Neural crest cell (in vitro differentiated cells): ENCODE results near the gene AMD1. TPM values are rescaled to one million over a fixed set of nuclear protein-coding genes. Genes with fewer than 3 reads are reported as not detected.
A peak's percentile ranks its signal among the peaks of the same experiment; 100 is the strongest.
"Not testable (repeated sequence)": the region's sequence is repeated elsewhere in the genome, so short reads cannot be mapped to it uniquely, and the experiment has no call there.

Source experiments
- DNase-seq: peaks from one replicate; pipeline ENCODE4 v3.0.0; 2021; ENCODE audit warnings: low read depth, mixed read lengths, low spot score
- H3K27ac Mint-ChIP-seq: one replicate; pipeline ENCODE4 v1.8.0; 2021; ENCODE audit warnings: mild to moderate bottlenecking, mixed read lengths; ENCODE audit not compliant: unreplicated experiment
- H3K27me3 Mint-ChIP-seq: 2 replicates; pipeline ENCODE4 v1.8.0; 2021; ENCODE audit warnings: low read depth, mild to moderate bottlenecking, mixed read lengths
- H3K36me3 Mint-ChIP-seq: 2 replicates; pipeline ENCODE4 v1.8.0; 2021; ENCODE audit warnings: low read depth, mild to moderate bottlenecking, mixed read lengths
- H3K4me1 Mint-ChIP-seq: 2 replicates; pipeline ENCODE4 v1.8.0; 2021; ENCODE audit warnings: mixed read lengths
- H3K4me3 Mint-ChIP-seq: one replicate; pipeline ENCODE4 v1.8.0; 2021; ENCODE audit warnings: mild to moderate bottlenecking, mixed read lengths
- H3K9me3 Mint-ChIP-seq: 2 replicates; pipeline ENCODE4 v1.8.0; 2021; ENCODE audit warnings: mixed read lengths
- total RNA-seq: library from RNA; stranded (reverse); gene quantifications from 2 replicates; pipeline ENCODE4 v1.2.1, GENCODE V29; 2021
- TF ChIP-seq, protein P1 (sequence below): fragments of 200-600 bp; sonication (generic); conservative IDR thresholded peaks from 2 replicates; pipeline ENCODE4 v1.5.0; 2021; ENCODE audit warnings: antibody characterized with exemption, mild to moderate bottlenecking

AMD1 gene
- total RNA-seq, 1 donor from 2014 or later: 92.8 TPM

DNA sequence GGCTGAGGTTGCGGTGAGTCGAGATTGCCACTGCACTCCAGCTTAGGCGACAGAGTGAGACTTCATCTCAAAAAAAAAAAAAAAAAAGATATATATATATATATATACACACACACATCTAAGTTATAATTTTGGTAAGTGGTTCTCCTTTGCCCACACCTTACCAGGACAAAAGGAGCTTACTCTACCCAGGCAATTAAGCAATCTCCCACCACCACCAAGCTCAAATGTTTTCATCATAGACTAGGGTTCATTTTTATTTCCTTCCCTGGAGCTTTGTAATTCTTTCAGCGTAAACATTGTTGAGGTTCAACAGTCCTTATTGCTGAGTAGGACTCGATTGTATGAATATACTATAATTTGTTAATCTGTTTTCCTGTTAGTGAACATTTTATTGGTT, 23.5 kb downstream of the AMD1 start:
- Mint-ChIP-seq H3K27me3 (no peaks in the 10 kb centered on the region), H3K4me3 (no peak overlapping the region), H3K36me3 (peaks cover 38% of the 10 kb centered on the region), H3K27ac (no peak overlapping the region), H3K9me3 (peaks cover under 1% of the 10 kb centered on the region), H3K4me1 (no peaks in the 10 kb centered on the region)
- no peak for DNase-seq
- TF ChIP-seq, protein P1, sequence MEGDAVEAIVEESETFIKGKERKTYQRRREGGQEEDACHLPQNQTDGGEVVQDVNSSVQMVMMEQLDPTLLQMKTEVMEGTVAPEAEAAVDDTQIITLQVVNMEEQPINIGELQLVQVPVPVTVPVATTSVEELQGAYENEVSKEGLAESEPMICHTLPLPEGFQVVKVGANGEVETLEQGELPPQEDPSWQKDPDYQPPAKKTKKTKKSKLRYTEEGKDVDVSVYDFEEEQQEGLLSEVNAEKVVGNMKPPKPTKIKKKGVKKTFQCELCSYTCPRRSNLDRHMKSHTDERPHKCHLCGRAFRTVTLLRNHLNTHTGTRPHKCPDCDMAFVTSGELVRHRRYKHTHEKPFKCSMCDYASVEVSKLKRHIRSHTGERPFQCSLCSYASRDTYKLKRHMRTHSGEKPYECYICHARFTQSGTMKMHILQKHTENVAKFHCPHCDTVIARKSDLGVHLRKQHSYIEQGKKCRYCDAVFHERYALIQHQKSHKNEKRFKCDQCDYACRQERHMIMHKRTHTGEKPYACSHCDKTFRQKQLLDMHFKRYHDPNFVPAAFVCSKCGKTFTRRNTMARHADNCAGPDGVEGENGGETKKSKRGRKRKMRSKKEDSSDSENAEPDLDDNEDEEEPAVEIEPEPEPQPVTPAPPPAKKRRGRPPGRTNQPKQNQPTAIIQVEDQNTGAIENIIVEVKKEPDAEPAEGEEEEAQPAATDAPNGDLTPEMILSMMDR: no peak

DNA sequence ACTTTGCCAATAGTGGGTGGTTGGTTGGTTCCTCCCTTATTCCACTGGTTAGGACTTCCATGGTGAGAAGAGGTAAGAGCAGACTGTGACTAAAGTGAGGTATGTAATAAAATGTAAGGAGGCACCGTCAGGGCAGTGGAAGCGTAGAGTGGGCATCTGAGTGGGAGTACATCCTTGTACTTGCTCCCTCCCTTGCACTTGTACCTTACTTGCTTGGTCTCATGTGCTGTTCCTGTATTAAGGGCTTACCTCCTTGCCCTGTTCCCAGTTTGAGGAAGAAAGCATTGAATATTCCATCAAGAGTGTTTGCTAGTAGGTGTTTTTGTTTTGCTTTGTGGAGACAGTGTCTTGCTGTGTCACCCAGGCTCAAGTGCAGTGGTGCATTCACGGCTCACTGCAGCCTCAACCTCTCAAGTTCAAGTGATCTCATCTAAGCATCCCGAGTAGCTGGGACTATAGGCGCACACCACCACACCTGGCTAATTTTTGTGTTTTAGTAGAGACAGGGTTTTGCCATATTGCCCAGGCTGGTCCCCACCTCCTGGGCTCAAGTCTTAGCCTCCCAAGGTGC, 25.5 kb downstream of the AMD1 start:
- DNase-seq: no peak
- H3K27me3 Mint-ChIP-seq: no peaks in the 10 kb centered on the region
- H3K4me1 Mint-ChIP-seq: no peaks in the 10 kb centered on the region
- TF ChIP-seq, protein P1: no peak
- H3K4me3 Mint-ChIP-seq: no peak overlapping the region
- H3K9me3 Mint-ChIP-seq: peaks cover 13% of the 10 kb centered on the region
- no peak overlapping the region for H3K27ac Mint-ChIP-seq
- peaks cover 52% of the 10 kb centered on the region for H3K36me3 Mint-ChIP-seq

DNA sequence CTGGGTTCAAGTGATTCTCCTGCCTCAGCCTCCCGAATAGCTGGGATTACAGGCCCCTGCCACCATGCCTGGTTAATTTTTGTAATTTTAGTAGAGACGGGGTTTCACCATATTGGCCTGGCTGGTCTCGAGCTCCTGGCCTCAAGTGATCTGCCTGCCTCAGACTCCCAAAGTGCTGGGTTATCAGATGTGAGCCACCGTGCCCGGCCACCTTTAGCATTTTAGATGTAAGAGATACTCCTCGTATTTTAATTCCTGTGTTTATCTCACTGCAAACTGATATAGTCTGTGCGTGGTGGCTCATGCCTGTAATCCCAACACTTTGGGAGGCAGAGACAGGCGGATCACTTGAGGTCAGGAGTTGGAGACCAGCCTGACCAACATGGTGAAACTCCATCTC, 27.0 kb downstream of the AMD1 start:
- H3K27me3 Mint-ChIP-seq, DNase-seq, H3K4me3 Mint-ChIP-seq, H3K4me1 Mint-ChIP-seq: not testable (repeated sequence)
- Mint-ChIP-seq H3K27ac (peak overlapping the region; percentile 27), H3K36me3 (peaks cover 59% of the 10 kb centered on the region), H3K9me3 (peaks cover 18% of the 10 kb centered on the region)

DNA sequence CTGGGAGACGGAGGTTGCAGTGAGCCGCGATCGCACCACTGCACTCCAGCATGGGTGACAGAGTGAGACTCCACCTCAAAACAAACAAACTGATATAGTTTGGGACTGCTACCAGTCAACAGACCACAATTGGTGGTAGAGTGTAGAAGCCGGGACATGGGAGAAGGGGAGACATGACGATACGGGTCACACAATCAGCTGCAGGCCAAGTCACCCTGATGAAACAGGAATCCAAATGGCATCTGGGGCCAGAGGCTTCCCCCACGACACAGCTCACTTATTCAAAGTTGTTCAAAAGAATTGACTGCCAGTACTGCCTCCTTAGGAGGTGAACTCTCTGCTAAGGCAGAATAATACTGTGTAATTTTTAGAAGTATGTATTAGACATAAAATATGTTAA, 27.5 kb downstream of the AMD1 start:
- no peak overlapping the region for H3K27ac Mint-ChIP-seq
- peaks cover 59% of the 10 kb centered on the region for H3K36me3 Mint-ChIP-seq
- TF ChIP-seq, protein P1: no peak
- H3K4me1 Mint-ChIP-seq: no peaks in the 10 kb centered on the region
- H3K9me3 Mint-ChIP-seq: peaks cover 21% of the 10 kb centered on the region
- no peak overlapping the region for H3K4me3 Mint-ChIP-seq
- H3K27me3 Mint-ChIP-seq: peaks cover 2% of the 10 kb centered on the region
- DNase-seq: no peak

DNA sequence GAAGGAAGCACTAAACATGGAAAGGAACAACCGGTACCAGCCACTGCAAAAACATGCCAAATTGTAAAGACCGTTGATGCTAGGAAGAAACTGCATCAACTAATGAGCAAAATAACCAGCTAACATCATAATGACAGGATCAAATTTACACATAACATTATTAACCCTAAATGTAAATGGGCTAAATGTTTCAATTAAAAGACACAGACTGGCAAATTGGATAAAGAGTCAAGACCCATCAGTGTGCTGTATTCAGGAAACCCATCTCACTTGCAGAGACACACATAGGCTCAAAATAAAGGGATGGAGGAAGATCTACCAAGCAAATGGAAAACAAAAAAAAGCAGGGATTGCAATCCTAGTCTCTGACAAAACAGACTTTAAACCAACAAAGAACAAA, 31.7 kb downstream of the AMD1 start:
- H3K27me3 Mint-ChIP-seq, H3K4me3 Mint-ChIP-seq, DNase-seq, H3K27ac Mint-ChIP-seq, H3K4me1 Mint-ChIP-seq: not testable (repeated sequence)
- H3K36me3 Mint-ChIP-seq: peaks cover 42% of the 10 kb centered on the region
- H3K9me3 Mint-ChIP-seq: peaks cover 23% of the 10 kb centered on the region

DNA sequence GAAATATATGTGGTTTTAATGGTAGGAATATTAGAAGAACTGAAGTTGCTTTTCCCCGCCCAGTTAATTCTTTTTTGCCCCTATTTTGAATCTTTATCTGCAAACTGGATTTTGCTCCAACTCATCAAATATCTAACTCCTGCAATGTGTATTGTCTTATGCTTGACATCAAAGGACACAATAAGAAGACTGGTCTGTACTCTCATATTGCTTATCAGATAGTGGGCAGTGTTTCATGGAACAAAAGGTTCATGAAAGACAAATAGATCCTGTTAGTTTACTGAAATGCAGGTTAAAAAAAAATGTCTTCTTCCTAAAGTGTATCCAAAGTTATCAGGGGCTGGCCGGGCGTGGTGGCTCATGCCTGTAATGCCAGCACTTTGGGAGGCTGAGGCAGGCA, 56.2 kb downstream of the AMD1 start:
- TF ChIP-seq, protein P1: no peak
- no peaks in the 10 kb centered on the region for H3K27me3 Mint-ChIP-seq
- H3K4me3 Mint-ChIP-seq: no peak overlapping the region
- no peaks in the 10 kb centered on the region for H3K9me3 Mint-ChIP-seq
- no peaks in the 10 kb centered on the region for H3K36me3 Mint-ChIP-seq
- H3K27ac Mint-ChIP-seq: no peak overlapping the region
- peaks cover 4% of the 10 kb centered on the region for H3K4me1 Mint-ChIP-seq
- DNase-seq: no peak
